LHCN-M2 (cell line): ENCODE measurements around the gene CTAG1A. TPM values are rescaled to one million over a fixed set of nuclear protein-coding genes. Genes with fewer than 3 reads are reported as not detected.
"Not testable (repeated sequence)": the region's sequence is repeated elsewhere in the genome, so short reads cannot be mapped to it uniquely, and the experiment has no call there.

Experiments
- DNase-seq: peaks from one replicate; pipeline ENCODE4 v3.0.0-alpha.2; 2012; ENCODE audit warnings: low read depth
- total RNA-seq: library from RNA; depleted of rRNA; stranded (reverse); fragments of >200 nt; gene quantifications from 2 replicates; pipeline ENCODE4 v1.2.3, GENCODE V29; 2014

Gene CTAG1A
- total RNA-seq, 1 experiment from 2014 or later: not detected

DNA sequence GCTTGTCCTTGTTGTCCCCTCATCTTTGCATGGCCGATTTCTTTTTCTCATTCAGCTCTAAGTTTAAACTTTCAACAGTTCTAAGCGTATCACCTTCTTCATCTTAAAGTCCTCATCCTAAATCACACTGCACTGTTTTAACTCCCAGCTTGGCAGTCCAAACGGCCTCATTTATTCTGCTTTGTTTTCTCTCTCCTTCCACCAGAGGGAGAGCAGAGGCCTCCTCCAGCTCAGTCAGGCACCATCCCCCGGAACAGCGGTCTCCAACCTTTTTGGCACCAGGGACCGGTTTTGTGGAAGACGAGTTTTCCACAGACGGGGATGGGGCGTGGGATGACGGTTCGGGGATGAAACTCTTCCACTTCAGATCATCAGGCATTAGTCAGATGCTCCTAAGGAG is 14.6 kb upstream of the CTAG1A start:
- not testable (repeated sequence) for DNase-seq

DNA sequence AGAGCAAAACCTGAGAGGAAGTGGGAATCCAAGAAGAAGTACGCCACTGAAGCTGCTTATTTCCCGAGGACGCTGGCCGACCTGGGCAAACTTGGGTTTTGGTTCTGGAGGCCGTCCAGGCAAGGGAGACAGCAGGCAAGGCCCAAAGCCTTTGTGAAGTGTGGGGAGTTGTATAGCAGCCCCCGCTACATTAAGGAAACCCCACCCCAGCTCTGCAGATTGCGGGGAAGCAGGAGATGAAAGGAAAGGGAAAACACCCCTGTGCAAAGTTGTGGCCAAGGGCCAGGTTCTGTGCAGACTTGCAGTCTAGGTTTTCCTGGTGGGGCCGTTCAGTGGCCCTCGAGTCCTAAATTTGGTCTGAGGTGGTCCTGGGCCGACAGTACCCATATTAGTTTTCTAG is 11.9 kb upstream of the CTAG1A start:
- DNase-seq: not testable (repeated sequence)

DNA sequence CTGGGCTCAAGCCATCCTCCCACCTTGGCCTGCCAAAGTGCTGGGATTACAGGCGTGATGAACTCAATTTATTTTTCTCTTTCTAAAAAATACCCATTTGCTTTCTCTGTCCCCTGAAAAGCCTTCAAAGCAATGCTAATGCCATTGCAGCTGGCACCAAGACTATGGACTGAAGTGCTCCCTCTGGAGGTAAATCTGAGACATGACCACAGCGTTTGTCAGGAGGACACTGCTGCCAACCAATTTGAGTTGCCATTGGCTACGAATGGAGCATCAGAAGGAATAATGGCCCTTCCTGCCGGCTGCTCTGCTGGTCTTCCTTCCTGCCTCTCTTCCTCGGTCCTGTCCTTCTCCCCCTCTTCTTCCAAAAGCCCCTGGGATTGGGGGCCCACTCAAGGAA is 9.9 kb upstream of the CTAG1A start:
- not testable (repeated sequence) for DNase-seq

DNA sequence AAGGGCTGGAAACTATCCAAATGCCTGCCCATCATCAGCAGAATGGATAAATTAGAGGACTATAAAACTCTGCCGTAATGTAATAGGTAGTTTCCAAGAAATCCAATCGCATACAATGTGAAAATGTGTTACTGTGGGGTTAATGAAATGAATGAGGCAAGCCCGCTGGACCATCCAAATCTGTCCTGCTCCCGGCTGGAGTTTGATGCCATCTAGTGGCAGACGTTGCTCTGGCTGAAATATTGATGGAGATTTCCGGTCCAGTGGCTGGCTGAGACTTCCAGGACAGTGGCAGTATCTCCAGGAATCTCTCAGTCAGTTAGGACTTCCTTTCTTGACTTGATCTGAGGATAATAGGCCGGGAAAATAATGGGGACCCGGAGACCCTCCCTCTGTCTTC is 1.9 kb upstream of the CTAG1A start:
- DNase-seq: not testable (repeated sequence)

DNA sequence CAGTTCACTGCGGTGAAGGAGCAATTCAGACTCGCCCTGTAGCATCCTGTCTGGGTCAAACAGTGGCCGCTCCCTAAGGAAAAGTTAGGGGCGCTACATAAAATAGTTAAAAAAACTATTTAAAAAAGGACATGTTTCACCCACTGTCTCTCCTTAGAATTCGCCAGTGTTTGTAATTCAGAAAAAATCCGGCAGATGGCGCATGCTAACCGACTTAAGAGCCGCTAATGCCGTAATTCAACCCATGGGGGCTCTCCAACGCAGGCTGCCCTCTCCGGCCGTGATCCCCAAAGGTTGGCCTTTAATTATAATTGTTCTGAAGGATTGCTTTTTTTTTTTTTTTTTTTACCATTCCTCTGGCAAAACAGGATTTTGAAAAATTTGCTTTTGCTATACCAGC is 5.5 kb downstream of the CTAG1A start:
- not testable (repeated sequence) for DNase-seq

DNA sequence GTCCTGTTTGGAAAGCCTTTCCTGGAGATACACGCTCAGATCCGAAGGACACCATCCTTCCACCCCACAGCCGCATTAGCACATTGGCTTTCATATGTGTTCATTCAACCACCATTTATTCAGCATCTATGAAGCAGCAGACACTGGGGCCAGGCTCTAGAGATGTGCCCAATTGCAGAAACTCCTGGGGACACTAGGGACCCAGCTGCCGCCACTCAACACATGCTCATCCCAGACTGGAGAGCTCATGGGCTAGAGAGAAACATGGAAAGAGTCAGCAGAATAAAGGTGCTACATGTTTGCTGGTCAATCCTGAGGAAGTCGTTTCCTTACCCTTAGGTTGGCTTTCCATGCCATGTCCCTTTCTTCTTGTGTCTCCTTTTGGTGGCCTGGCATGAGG is 7.6 kb downstream of the CTAG1A start:
- no peak for DNase-seq

DNA sequence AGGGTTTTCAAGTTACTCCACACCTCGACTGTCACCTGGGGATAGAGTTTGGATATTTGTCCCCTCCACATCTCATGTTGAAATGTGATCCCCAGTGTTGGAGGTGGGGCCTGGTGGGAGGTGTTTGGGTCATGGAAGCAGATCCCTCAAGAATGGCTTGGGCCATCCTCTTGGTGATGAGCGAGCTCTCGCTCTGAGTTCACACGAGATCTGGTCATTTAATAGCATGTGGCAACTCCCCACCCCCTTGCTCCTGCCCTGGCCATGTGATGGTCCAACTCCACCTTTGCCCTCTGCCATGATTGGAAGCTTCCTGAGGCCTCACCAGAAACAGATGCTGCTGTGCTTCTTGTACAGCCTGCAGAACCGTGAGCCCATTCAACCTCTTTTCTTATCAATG is 8.3 kb downstream of the CTAG1A start:
- DNase-seq: no peak

DNA sequence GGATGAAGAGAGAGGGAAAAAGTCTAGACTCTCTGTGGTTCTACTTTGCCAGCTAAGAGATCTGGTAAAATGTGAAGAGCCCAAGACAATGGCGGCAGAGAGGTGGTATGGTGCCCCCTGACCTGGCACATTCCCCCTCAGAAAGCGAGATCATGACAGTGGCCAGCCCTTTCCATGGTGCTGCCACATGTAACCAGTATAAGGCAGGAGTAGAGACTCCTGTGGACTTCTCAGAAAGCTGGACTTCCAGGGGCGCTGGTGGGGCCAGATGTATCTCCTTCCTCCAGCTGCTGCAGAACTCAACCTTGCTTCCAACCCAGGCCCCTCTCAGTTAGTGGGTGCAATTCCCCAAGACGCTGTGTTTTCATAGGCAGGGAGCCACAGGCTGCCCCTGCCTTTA is 9.6 kb downstream of the CTAG1A start:
- no peak for DNase-seq

DNA sequence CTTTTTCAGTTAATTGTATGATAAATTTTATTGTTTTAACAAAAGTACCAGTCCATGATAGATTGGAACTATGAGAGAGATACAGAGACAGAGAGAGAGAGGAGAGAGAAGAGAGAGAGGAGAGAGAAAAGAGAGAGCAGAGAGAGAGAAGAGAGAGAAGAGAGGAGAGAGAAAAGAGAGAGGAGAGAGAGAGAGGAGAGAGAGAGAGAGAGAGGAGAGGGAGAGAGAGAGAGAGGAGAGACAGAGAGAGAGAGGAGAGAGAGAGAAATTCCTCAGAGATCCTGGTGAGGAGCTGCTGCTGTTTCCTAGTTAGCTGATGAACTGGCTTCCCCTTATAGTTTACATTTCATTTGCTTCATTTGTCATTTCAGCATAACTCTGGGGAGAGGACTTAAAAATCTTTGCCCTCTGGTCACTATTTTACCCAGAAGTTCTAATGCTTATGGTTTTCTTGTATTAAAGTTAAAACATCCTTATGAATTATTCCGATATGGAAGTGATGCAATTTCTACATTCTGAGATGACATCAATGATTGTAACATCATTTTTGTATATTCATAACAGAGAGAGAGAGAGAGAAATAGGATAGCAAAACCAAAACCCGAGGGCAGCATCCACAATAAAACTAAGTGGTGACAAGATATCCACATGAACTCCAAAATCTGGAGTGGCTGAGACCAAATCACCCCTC is 10.8 kb downstream of the CTAG1A start:
- DNase-seq: no peak

DNA sequence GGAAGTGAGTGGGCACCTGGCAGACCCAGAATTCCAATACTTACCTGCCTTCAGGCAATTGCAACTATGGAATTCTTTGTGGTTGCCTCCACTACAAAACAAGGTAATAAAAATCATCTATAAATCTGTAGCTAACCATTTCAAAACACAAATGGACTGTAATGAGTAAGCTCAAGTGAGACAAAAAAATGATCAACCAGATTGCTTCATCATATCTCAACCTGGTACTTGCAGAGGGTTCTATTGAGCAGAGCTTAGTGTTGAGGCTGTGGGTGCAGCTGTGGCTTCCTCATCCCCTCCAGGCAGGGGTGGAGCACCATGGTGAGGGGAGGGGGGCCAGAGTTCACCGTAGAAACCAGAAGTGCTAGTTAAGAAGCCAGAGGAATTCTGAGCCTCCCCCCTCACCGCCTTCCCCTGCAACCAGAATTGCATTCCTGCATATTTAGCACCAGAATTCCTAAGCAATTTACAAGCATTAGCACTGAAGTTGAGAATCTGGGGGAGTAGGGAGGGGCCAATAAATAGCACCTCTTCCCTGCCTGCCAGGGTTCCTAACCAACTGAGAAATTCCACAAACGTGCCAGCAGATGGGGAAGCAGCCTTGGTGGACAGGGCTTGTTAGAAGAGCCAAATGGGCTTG is 11.5 kb downstream of the CTAG1A start:
- peak; percentile 65 for DNase-seq

DNA sequence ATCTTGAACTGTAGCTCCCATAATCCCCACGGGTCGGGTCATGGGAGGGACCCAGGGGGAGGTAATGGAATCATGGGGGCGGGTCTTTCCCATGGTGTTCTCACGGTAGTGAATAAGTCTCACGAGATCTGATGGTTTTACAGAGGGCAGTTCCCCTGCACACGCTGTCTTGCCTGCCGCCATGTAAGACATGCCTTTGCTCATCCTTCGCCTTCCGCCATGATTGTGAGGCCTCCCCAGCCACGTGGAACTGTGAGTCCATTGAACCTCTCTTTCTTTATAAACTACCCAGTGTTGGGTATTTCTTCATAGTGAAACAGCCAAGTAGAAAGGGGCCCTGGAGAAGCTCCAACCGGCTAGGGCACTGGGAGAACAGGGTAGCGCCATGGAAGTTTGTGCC is 12.3 kb downstream of the CTAG1A start:
- no peak for DNase-seq

DNA sequence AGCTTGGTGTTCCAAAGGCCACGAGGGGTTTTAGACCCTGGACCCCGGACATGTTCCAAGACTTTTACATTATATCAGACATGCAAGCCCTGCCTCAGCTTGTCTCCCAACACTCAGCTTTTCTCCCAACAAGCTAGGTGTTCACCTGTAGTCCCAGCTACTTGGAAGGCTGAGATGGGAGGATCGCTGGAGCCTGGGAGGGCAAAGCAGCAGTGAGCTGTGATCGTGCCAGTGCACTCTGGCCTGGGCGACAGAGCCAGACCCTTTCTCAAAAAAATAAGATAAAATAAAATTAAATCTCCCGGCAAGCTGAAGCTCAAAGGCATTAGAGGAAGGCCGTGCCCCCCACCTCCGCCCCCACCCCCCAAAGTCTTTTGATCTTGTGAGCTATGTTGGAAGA is 13.7 kb downstream of the CTAG1A start:
- DNase-seq: no peak

DNA sequence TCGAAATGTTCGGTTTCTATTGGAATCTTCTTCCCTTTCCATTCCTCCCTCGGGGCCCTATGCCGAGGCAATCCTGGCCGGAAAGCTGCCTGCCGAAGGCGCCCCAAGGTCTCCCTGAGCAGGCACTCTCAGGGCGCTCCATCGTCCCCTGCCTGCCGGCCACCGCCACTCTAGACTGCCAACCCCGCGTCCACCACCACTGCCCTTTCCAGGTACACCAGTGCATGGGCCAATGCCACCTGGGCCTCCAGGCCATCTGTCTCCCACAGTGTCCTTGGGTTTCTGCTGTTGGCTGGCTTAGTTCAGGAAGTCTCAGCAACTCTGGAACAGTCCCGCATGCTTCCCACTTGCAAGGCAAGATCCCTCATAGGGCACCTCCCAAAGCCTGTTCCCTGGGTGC is 14.6 kb downstream of the CTAG1A start:
- no peak for DNase-seq

DNA sequence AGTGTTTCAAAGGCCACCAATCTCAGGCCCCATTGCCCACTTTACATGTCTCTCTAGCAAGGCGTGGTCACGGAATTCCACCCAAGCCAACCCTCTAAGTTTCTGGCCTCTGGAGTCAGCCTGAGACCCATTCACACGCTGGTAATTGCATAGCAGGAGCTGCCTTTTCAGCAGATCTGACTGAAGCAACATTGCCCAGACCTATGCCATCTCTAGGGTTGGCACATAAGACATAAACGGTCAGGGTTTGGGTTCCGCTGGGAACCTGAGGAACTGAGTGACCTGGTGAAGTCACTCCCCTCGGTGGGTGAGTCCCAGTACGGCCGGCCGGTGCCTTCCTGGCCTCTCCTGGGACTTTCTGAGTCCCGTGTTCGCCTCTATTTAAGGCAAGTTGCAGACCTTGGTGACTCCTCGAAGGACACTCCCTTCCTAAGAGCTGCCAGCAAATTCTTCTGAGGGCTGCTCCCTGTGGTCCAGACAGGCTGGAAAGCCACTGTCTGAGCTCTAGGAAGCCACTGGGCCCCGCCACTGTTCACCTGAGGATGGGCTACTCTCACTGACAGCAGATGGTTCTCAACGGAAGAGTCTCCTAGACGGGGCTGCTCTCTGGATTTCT is 15.9 kb downstream of the CTAG1A start:
- peak; percentile 58 for DNase-seq

DNA sequence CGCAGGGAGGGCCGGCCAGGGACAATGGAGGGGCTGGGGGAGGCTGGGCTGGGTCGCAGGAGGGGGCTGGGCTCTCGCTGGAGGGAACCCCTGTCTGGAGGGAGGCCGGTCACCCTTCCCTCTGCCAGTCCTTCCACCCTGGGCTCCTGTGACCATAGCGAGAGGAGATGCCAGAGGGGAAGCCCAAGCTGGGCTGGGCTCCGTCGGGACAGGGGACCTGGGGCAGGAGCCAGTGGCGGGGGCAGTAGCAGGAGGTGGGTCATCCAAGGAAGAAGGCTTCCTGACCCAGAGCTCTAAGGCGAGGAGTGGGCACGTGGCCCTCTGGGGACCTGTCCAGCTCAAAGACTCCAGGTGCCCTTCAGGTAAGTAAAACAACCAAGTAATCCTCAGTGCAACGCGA is 17.3 kb downstream of the CTAG1A start:
- no peak for DNase-seq

DNA sequence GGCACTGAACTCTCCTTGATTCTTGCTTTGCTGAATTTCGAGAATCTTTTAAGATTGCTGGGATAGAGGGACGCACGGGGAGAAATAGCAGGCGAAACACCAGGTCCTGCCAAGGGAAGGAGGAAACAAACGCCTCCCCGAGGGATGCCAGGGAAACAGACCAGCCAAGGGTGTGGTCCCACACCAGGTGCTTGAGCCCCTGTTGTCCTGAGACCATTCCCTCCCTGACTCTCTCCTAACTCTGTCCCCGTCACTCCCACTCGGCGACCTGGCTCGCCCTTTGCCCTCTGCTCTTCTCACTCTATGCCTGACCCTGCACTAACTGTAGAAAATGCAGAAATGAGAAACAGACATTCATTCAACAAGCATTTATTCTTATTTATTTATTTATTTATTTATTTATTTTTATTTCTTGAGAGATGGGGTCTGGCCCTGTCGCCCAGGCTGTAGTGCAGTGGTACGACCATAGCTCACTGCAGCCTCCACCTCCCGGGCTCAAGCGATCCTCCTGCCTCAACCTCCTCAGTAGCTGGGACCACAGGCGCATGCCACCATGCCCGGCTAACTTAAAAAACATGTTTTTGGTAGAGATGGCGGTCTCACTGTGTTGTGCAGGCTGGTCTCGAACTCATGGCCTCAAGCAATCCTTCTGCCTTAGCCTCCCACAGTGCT is 18.0 kb downstream of the CTAG1A start:
- DNase-seq: no peak

DNA sequence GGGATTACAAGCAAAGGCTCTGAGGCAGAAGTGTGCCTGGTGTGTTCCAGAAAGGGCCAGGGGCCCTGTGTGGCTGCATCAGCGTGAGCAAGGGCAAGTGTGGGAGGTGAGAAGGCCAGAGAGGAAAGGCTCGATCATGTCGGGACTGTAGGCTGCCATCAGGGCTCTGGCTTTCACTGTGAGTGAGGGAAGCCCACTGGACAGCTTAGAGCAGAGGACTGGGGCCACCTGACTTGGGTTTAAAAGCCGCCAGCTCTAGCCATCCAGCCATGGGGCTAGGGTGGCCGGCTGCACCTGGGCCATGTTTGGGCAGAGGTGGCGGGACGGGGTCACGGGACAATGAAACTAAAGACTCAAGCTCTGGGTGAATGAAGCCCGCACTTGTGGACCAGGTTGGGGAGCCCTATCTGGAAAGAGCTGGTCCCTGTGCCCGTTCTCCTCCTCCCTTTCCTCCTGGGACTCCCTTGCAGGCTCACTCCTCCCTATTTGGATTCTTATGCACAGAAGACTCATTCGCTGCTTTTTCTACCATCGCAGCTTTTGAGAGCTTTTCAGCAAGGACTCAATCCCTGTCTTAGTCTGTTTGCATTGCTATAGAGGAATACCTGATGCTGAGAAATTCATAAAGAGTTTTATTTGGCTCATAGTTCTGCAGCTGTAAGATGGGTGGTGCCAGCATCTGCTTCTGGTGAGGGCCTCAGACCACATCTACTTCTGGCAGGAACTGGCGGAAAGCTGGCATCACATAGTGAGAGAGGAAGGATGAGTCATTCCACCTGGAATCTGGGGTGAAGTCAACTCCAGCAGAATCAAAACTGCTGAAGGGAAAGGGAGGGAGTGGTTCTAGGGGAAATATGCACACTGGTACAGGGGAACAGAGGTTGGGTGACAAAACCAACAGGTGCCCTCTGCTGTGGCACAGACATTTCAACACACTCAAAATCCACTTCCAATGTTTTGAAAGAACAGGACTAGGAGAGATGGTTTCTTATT is 18.8 kb downstream of the CTAG1A start:
- peak; percentile 90 for DNase-seq

DNA sequence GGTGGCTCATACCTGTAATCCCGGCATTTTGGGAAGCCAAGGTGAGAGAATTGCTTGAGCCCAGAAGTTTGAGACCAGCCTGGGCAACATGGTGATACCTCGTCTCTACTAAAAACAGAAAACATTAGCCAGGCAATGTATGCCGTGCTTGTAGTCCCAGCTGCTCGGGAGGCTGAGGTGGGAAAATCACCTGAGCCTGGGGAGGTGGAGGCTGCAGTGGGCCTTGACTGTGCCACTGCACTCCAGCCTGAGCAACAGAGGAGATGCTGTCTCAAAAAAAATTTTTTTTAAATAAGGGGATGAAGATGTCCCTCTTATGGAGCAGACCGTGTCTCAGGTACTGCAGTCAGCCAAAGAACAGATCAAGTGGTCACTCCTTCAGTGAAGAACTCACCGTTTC is 20.6 kb downstream of the CTAG1A start:
- DNase-seq: no peak

DNA sequence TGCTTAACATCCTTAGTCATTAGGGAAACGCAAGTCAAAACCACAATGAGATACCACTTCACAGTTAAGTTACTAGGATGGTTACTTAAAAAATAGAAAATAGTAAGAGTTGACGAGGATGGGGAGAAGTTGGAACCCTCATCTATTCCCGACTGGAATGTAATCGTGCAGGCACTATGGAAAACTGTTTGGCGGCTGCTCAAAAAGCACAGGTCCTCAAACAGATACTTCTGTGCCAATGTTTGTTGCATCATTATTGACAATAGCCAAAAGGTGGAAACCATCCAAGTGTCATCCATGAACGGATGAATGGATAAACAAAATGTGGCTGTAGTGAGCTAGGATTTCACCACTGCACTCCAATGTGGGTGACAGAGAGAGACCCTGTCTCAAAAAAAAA is 22.4 kb downstream of the CTAG1A start:
- DNase-seq: no peak

DNA sequence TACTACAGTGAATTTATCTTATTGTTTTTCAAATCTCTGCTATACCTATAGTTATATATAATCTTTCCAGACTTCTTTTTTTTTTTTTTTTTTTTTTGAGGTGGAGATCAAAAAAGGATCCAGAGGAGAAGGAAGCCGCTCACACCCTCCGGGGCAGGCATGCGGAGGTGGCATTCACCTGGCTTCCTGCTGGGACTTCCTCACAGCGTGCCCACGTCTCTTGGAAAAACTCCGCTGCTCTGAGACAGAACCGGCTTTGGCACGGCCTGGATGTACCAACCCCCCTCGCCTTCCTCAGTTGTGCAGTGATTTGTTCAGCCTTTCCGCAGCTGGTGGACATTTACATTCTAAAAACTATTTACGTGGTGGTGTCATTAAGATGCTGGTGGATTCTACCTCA is 23.0 kb downstream of the CTAG1A start:
- not testable (repeated sequence) for DNase-seq

DNA sequence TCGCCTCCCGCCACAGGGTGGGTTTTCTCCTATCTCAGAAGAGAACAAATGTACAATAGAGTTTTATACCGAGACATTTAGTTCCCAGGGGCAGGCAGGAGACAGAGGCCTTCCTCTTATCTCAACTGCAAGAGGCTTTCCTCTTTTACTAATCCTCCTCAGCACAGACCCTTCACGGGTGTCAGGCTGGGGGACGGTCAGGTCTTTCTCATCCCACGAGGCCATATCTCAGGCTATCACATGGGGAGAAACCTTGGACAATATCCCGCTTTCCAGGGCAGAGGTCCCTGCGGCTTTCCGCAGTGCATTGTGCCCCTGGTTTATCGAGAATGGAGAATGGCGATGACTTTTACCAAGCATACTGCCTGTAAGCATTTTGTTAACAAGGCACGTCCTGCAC is 23.9 kb downstream of the CTAG1A start:
- not testable (repeated sequence) for DNase-seq
